ENCODE results near the gene TXLNA. TPM values are rescaled to one million over a fixed set of nuclear protein-coding genes. Genes with fewer than 3 reads are reported as not detected.

TXLNA gene
- total and polyA plus RNA-seq, 7 donors = 9.0 to 46.7 (median 34.4) TPM

GRCh38 chr1:32246888-32247273 is 67.4 kb downstream of the TXLNA start, which contains the start of gene FAM167B:
TSS of gene FAM167B (plus strand) at chr1:32247222. CDS start at chr1:32247422, 200 bp downstream.
- H3K27me3 ChIP-seq = no peaks in the 10 kb centered on the region
- no peaks in the 10 kb centered on the region for H3K9me3 ChIP-seq
- intact Hi-C loops (cut with DNase I) = no loop called here
- peaks cover 0 to 35% (median 19%) of the 10 kb centered on the region in 4 donors for H3K4me1 ChIP-seq
- TF ChIP-seq EP300 (IDR thresholded peaks at IDR 0.05) = peak in 1 of 4 donors; percentile 9
- TF ChIP-seq CTCF (IDR thresholded peaks at IDR 0.05) = no peak
- peak in 3 of 4 donors; percentile 24 to 72 (median 35) for TF ChIP-seq POLR2AphosphoS5 (IDR thresholded peaks at IDR 0.05)
- no peak for TF ChIP-seq POLR2A (IDR thresholded peaks at IDR 0.05)
- H3K4me3 ChIP-seq = no peak within 1 kb of the TSS
- peak within 1 kb of the TSS; percentile 45 to 74 (median 52) for H3K27ac ChIP-seq
- DNase-seq = peak; percentile 77
- no peaks in the 10 kb centered on the region for H3K36me3 ChIP-seq
- WGBS, 2 donors = 50 to 58% methylated on average over 3 of the region's 3 CpGs

GRCh38 chr1:32247452-32247851 is 68.0 kb downstream of the TXLNA start:
- peak; percentile 65 for DNase-seq
- WGBS, 2 donors = 89% methylated on average over 12 of the region's 12 CpGs
- Histone ChIP-seq H3K27ac (peak overlapping the region; percentile 42 to 74 (median 51)), H3K27me3 (no peaks in the 10 kb centered on the region), H3K4me3 (no peak overlapping the region), H3K36me3 (no peaks in the 10 kb centered on the region), H3K9me3 (no peaks in the 10 kb centered on the region), H3K4me1 (peaks cover 0 to 30% (median 18%) of the 10 kb centered on the region in 4 donors)
- intact Hi-C loops (cut with DNase I) = no loop called here
- TF ChIP-seq EP300 (IDR thresholded peaks at IDR 0.05) (no peak), CTCF (IDR thresholded peaks at IDR 0.05) (no peak), POLR2A (IDR thresholded peaks at IDR 0.05) (no peak), POLR2AphosphoS5 (IDR thresholded peaks at IDR 0.05) (no peak)

Other genes with a start within 250 kb of the TXLNA start
- gene PTP4A2, start 241.3 kb upstream of the TXLNA start, total RNA-seq = 100 to 1,000 TPM; 226 to 327 (median 255) TPM
- 100 to 1,000 TPM; 145 to 228 (median 177) TPM for gene PTP4A2, start 241.3 kb upstream of the TXLNA start, polyA plus RNA-seq
- 10 to 100 TPM; 67.2 to 80.6 (median 73.6) TPM for gene KHDRBS1, start 165.8 kb upstream of the TXLNA start, total RNA-seq
- 10 to 100 TPM; 58.0 to 83.7 (median 66.1) TPM for gene KHDRBS1, start 165.8 kb upstream of the TXLNA start, polyA plus RNA-seq
- gene TMEM39B, start 106.7 kb upstream of the TXLNA start, total RNA-seq = 1 to 10 TPM; 2.0 to 6.7 (median 3.7) TPM
- gene TMEM39B, start 106.7 kb upstream of the TXLNA start, polyA plus RNA-seq = 10 to 100 TPM in 1 of 3 donors, 1 to 10 TPM in 2; 3.6 to 11.9 (median 3.7) TPM
- gene KPNA6, start 71.6 kb upstream of the TXLNA start, total RNA-seq = 10 to 100 TPM; 33.4 to 47.0 (median 41.6) TPM
- gene KPNA6, start 71.6 kb upstream of the TXLNA start, polyA plus RNA-seq = 10 to 100 TPM in 1 of 3 donors, 1 to 10 TPM in 2; 6.0 to 15.3 (median 9.5) TPM
- gene CCDC28B, start 20.9 kb downstream of the TXLNA start, total RNA-seq = 10 to 100 TPM in 1 of 4 donors, 1 to 10 TPM in 3; 3.9 to 15.0 (median 6.9) TPM
- 1 to 10 TPM; 3.7 to 9.3 (median 4.2) TPM for gene CCDC28B, start 20.9 kb downstream of the TXLNA start, polyA plus RNA-seq
- 1 to 10 TPM in 3 of 4 donors, under 1 TPM in 1; 0.81 to 3.9 (median 2.1) TPM for gene IQCC, start 26.0 kb downstream of the TXLNA start, total RNA-seq
- 1 to 10 TPM in 2 of 3 donors, under 1 TPM in 1; 0.60 to 2.5 (median 1.4) TPM for gene IQCC, start 26.0 kb downstream of the TXLNA start, polyA plus RNA-seq
- not detected for gene DCDC2B, start 29.4 kb downstream of the TXLNA start, total RNA-seq
- gene DCDC2B, start 29.4 kb downstream of the TXLNA start, polyA plus RNA-seq = under 1 TPM in 1 of 3 donors, not detected in 2; 0.04 TPM
- gene TMEM234, start 42.7 kb downstream of the TXLNA start, total RNA-seq = 10 to 100 TPM in 2 of 4 donors, 1 to 10 TPM in 2; 6.4 to 20.8 (median 10.1) TPM
- gene TMEM234, start 42.7 kb downstream of the TXLNA start, polyA plus RNA-seq = 10 to 100 TPM in 1 of 3 donors, 1 to 10 TPM in 2; 4.4 to 23.1 (median 7.2) TPM
- gene EIF3I, start 42.7 kb downstream of the TXLNA start, total RNA-seq = 100 to 1,000 TPM; 163 to 178 (median 171) TPM
- gene EIF3I, start 42.7 kb downstream of the TXLNA start, polyA plus RNA-seq = 100 to 1,000 TPM; 171 to 226 (median 185) TPM
- 1 to 10 TPM in 2 of 4 donors, under 1 TPM in 1, not detected in 1; 0.71 to 3.0 (median 2.2) TPM for gene FAM167B, start 67.5 kb downstream of the TXLNA start, total RNA-seq
- gene FAM167B, start 67.5 kb downstream of the TXLNA start, polyA plus RNA-seq = 1 to 10 TPM; 3.0 to 9.0 (median 3.6) TPM
- gene LCK, start 71.6 kb downstream of the TXLNA start, total RNA-seq = under 1 TPM in 3 of 4 donors, not detected in 1; 0.36 to 0.81 (median 0.49) TPM
- 10 to 100 TPM in 1 of 3 donors, 1 to 10 TPM in 1, under 1 TPM in 1; 0.92 to 37.3 (median 1.8) TPM for gene LCK, start 71.6 kb downstream of the TXLNA start, polyA plus RNA-seq
- gene HDAC1, start 112.4 kb downstream of the TXLNA start, total RNA-seq = 10 to 100 TPM; 47.1 to 68.0 (median 55.6) TPM
- 100 to 1,000 TPM; 163 to 215 (median 180) TPM for gene HDAC1, start 112.4 kb downstream of the TXLNA start, polyA plus RNA-seq
- 1 to 10 TPM; 4.1 to 9.7 (median 6.6) TPM for gene MARCKSL1, start 156.6 kb downstream of the TXLNA start, total RNA-seq
- 100 to 1,000 TPM; 120 to 158 (median 141) TPM for gene MARCKSL1, start 156.6 kb downstream of the TXLNA start, polyA plus RNA-seq
- 10 to 100 TPM in 1 of 4 donors, 1 to 10 TPM in 3; 3.5 to 13.8 (median 5.6) TPM for gene FAM229A, start 182.8 kb downstream of the TXLNA start, total RNA-seq
- 1 to 10 TPM in 2 of 3 donors, under 1 TPM in 1; 0.60 to 7.5 (median 1.2) TPM for gene FAM229A, start 182.8 kb downstream of the TXLNA start, polyA plus RNA-seq
- 1 to 10 TPM in 3 of 4 donors, not detected in 1; 1.5 to 2.2 (median 2.1) TPM for gene TSSK3, start 182.9 kb downstream of the TXLNA start, total RNA-seq
- gene TSSK3, start 182.9 kb downstream of the TXLNA start, polyA plus RNA-seq = 1 to 10 TPM in 1 of 3 donors, not detected in 2; 1.1 TPM
- gene BSDC1, start 214.8 kb downstream of the TXLNA start, total RNA-seq = 10 to 100 TPM; 52.8 to 76.7 (median 62.1) TPM
- gene BSDC1, start 214.8 kb downstream of the TXLNA start, polyA plus RNA-seq = 10 to 100 TPM; 46.2 to 52.0 (median 50.7) TPM